Endothelial cell of umbilical vein (primary cell): ENCODE data around the gene PLOD1.

Experiments used
- EZH2 ChIP-seq: IDR thresholded peaks from 2 replicates; pipeline ENCODE4 v1.6.1; 2012; ENCODE audit warnings: borderline replicate concordance, low read depth, mild to moderate bottlenecking, moderate library complexity, low read length, inconsistent platforms; ENCODE audit not compliant: severe bottlenecking
- GATA2 ChIP-seq: IDR thresholded peaks from 2 replicates; pipeline ENCODE4 v1.7.0; 2011; ENCODE audit warnings: low read depth, mild to moderate bottlenecking, moderate library complexity, mixed read lengths, low read length; ENCODE audit not compliant: insufficient read length, insufficient read depth
- JUN ChIP-seq: IDR thresholded peaks from 2 replicates; pipeline ENCODE4 v1.6.1; 2011; ENCODE audit warnings: borderline replicate concordance, low read depth; ENCODE audit not compliant: insufficient read length, insufficient read depth
- POLR2A ChIP-seq: IDR thresholded peaks from 2 replicates; pipeline ENCODE4 v1.6.1; 2012; ENCODE audit warnings: low read depth, mild to moderate bottlenecking, control low read depth, low read length
- POLR2AphosphoS5 ChIP-seq: IDR thresholded peaks from 2 replicates; pipeline ENCODE4 v1.6.1; 2012; ENCODE audit warnings: low read depth, mild to moderate bottlenecking, control low read depth, low read length, moderate library complexity; ENCODE audit not compliant: insufficient read depth
- TF ChIP-seq, protein P1 (sequence below), 2 donors: IDR thresholded peaks; 1 replicate in 1 of 2; 2 replicates in 1 of 2; pipeline ENCODE4 v1.5.1; 2011; ENCODE audit warnings: low read length in 2 of 2, mild to moderate bottlenecking in 2 of 2, moderate library complexity in 2 of 2, control low read depth in 1 of 2, inconsistent platforms in 1 of 2, low read depth in 1 of 2; ENCODE audit not compliant: insufficient read depth in 1 of 2; ENCODE audit errors: extremely low read depth in 1 of 2
- TF ChIP-seq, protein P2 (sequence below): IDR thresholded peaks from 2 replicates; pipeline ENCODE4 v1.6.1; 2011; ENCODE audit not compliant: insufficient read depth, insufficient read length

DNA sequence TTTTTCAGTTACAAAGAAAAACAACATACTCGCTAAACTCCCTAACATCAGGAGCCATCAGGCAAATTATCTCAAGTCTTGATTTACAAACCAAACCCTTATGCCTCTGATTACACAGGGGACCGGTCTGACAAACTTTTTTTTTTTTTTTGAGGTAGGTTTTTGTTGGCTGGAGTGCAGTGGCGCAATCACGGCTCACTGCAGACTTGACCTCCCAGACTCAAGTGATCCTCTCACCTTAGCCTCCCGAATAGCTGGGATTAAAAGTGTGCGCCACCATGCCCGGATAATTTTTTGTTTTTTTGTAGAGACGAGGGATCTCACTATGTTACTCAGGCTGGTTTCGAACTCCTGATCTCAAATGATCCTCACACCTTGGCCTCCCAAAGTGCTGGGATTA lies 81.0 kb downstream of the PLOD1 start:
- TF ChIP-seq, protein P1, sequence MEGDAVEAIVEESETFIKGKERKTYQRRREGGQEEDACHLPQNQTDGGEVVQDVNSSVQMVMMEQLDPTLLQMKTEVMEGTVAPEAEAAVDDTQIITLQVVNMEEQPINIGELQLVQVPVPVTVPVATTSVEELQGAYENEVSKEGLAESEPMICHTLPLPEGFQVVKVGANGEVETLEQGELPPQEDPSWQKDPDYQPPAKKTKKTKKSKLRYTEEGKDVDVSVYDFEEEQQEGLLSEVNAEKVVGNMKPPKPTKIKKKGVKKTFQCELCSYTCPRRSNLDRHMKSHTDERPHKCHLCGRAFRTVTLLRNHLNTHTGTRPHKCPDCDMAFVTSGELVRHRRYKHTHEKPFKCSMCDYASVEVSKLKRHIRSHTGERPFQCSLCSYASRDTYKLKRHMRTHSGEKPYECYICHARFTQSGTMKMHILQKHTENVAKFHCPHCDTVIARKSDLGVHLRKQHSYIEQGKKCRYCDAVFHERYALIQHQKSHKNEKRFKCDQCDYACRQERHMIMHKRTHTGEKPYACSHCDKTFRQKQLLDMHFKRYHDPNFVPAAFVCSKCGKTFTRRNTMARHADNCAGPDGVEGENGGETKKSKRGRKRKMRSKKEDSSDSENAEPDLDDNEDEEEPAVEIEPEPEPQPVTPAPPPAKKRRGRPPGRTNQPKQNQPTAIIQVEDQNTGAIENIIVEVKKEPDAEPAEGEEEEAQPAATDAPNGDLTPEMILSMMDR (IDR thresholded peaks at IDR 0.05; ENCODE audit: extremely low read depth in 1 of 2, insufficient read depth in 1 of 2, low read depth in 1 of 2, low read length in 2 of 2): no peak
- no peak for TF ChIP-seq POLR2AphosphoS5
- TF ChIP-seq POLR2A: no peak
- no peak for TF ChIP-seq EZH2
- no peak for TF ChIP-seq JUN
- TF ChIP-seq, protein P2, sequence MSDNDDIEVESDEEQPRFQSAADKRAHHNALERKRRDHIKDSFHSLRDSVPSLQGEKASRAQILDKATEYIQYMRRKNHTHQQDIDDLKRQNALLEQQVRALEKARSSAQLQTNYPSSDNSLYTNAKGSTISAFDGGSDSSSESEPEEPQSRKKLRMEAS: no peak
- TF ChIP-seq GATA2: no peak
